Measurements from ENCODE around the gene SCYGR2.
"Not testable (repeated sequence)": the region's sequence is repeated elsewhere in the genome, so short reads cannot be mapped to it uniquely, and the experiment has no call there.

Gene SCYGR2

GRCh38 chr2:227598835-227599503, at the start of gene SCYGR2:
Gene SCYGR2, plus strand, starts transcription at chr2:227598893. Its CDS starts 0 bp downstream, at chr2:227598893.
- not testable (repeated sequence) for DNase-seq

- DNase-seq = no peak
Observed at GRCh38 chr2:227551836-227552235, 46.9 kb upstream of the SCYGR2 start.

GRCh38 chr2:227562581-227562980, 36.1 kb upstream of the SCYGR2 start:
- no peak for DNase-seq

- DNase-seq = no peak
Observed at GRCh38 chr2:227565080-227565479, 33.6 kb upstream of the SCYGR2 start.

- DNase-seq = no peak
Observed at GRCh38 chr2:227566012-227566411, 32.7 kb upstream of the SCYGR2 start.

- DNase-seq = no peak
Observed at GRCh38 chr2:227568852-227569169, 29.9 kb upstream of the SCYGR2 start.

GRCh38 chr2:227570615-227571014, 28.1 kb upstream of the SCYGR2 start:
- DNase-seq = no peak

- DNase-seq = no peak
Observed at GRCh38 chr2:227576110-227576509, 22.6 kb upstream of the SCYGR2 start.

GRCh38 chr2:227576812-227577211, 21.9 kb upstream of the SCYGR2 start:
- no peak for DNase-seq

GRCh38 chr2:227577555-227577954, 21.1 kb upstream of the SCYGR2 start:
- no peak for DNase-seq

GRCh38 chr2:227578642-227579041, 20.1 kb upstream of the SCYGR2 start:
- DNase-seq = no peak

- no peak for DNase-seq
Observed at GRCh38 chr2:227579791-227580190, 18.9 kb upstream of the SCYGR2 start.

- no peak for DNase-seq
Observed at GRCh38 chr2:227582369-227582768, 16.3 kb upstream of the SCYGR2 start.

- no peak for DNase-seq
Observed at GRCh38 chr2:227592694-227593387, 5.9 kb upstream of the SCYGR2 start.

GRCh38 chr2:227595797-227596196, 2.9 kb upstream of the SCYGR2 start:
- DNase-seq = no peak

- DNase-seq = no peak
Observed at GRCh38 chr2:227597036-227597435, 1.7 kb upstream of the SCYGR2 start.

- DNase-seq = no peak
Observed at GRCh38 chr2:227597998-227598397, 695 bp upstream of the SCYGR2 start.

GRCh38 chr2:227602358-227602757, 3.7 kb downstream of the SCYGR2 start:
- DNase-seq = no peak

GRCh38 chr2:227606476-227606875, 7.8 kb downstream of the SCYGR2 start:
- DNase-seq = no peak

GRCh38 chr2:227607941-227608340, 9.2 kb downstream of the SCYGR2 start:
- DNase-seq = no peak

- DNase-seq = no peak
Observed at GRCh38 chr2:227608561-227609338, 10.1 kb downstream of the SCYGR2 start.

GRCh38 chr2:227610123-227610522, 11.4 kb downstream of the SCYGR2 start:
- DNase-seq = no peak

Data from amygdala (tissue), 56 donors.